GM06990 (cell line): ENCODE measurements around the gene HPN.
A peak's percentile ranks its signal among the peaks of the same experiment; 100 is the strongest.

Experiments used
- DNase-seq: peaks from one replicate; pipeline ENCODE4 v3.0.0-alpha.2; 2011; ENCODE audit not compliant: insufficient read length; ENCODE audit errors: extremely low read depth
- H3K27me3 ChIP-seq: replicated peaks from 2 replicates; pipeline ENCODE4 v1.6.0; 2011; ENCODE audit warnings: low read length; ENCODE audit not compliant: control insufficient read depth, insufficient read depth
- H3K36me3 ChIP-seq: 2 replicates; pipeline ENCODE4 v1.5.1; 2011; ENCODE audit warnings: low read length; ENCODE audit not compliant: control insufficient read depth, insufficient read depth
- H3K4me3 ChIP-seq: replicated peaks from 2 replicates; pipeline ENCODE4 v1.5.1; 2011; ENCODE audit warnings: low read depth, mild to moderate bottlenecking, control low read depth, low read length
- TF ChIP-seq, protein P1 (sequence below): IDR thresholded peaks from 2 replicates; pipeline ENCODE4 v1.5.1; 2011; ENCODE audit warnings: low read length, control low read depth, mild to moderate bottlenecking, inconsistent platforms; ENCODE audit not compliant: insufficient read depth, poor library complexity, severe bottlenecking

HPN gene

DNA sequence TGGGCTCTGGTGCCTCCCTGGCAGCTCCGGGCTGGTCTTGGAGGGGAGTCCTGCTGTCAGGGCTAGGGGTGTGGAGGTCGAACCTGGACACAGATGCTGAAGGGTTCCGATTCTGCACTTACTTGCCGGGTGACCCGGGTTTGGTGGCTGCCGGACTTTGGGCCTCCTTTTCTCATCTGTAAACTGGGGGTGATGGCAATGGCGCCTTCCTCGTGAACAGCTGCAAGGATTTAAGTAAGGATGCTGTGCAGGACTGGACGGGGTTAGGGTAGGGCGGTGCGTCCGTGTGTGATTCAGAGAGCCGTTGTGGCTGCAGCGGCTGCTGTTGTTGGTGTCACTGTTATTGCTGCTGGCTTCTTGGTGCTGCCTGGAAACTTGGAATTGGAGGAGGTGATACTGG lies 2.4 kb downstream of the HPN start:
- DNase-seq, result no peak

DNA sequence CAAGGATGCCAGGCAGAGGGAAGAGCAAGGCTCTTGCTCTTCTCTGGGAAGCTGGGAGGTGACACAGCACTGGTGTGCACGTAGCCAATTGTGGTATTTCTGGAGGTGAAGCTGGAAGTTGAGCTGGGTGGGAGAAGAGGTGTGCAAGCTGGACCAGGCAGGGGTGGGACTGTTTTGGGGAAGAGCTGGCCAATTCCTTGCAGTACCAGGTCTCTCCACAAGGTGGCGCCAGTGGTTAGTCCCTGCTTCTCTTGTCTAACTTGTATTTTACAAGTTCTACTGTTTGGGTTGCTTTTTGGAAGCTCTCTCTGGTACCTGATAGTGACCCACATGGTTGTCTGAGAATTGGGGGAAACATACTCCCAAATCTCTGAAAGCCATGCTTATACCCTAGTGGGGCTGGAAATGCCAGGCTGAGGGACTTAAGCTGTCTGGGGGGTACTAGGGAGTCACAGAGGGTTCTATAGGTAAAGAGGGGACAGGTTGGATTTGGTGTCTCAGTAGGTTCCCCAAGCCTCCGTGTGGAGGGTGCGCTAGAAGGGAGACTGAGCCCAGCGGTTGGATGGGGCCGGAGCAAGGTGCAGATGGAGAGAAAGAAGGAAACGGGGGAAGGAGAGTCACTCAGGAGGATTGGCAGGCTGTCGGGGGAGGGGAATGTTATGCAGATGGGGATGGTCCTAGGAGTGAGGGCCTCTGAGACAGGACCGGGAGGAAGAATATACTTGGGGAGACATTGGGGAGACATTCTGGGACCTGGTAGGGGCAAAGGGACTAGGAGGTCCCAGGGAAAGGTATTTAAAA lies 3.0 kb downstream of the HPN start:
- no peak for DNase-seq
- Histone ChIP-seq H3K36me3 (no peaks in the 10 kb centered on the region), H3K4me3 (no peak overlapping the region), H3K27me3 (no peaks in the 10 kb centered on the region)
- TF ChIP-seq, protein P1, sequence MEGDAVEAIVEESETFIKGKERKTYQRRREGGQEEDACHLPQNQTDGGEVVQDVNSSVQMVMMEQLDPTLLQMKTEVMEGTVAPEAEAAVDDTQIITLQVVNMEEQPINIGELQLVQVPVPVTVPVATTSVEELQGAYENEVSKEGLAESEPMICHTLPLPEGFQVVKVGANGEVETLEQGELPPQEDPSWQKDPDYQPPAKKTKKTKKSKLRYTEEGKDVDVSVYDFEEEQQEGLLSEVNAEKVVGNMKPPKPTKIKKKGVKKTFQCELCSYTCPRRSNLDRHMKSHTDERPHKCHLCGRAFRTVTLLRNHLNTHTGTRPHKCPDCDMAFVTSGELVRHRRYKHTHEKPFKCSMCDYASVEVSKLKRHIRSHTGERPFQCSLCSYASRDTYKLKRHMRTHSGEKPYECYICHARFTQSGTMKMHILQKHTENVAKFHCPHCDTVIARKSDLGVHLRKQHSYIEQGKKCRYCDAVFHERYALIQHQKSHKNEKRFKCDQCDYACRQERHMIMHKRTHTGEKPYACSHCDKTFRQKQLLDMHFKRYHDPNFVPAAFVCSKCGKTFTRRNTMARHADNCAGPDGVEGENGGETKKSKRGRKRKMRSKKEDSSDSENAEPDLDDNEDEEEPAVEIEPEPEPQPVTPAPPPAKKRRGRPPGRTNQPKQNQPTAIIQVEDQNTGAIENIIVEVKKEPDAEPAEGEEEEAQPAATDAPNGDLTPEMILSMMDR, result peak; percentile 95

More for the DNA sequence above, 2.4 kb downstream of the HPN start:
- TF ChIP-seq, protein P1, result no peak
- H3K4me3 ChIP-seq, result no peak overlapping the region
- no peaks in the 10 kb centered on the region for H3K36me3 ChIP-seq
- no peaks in the 10 kb centered on the region for H3K27me3 ChIP-seq

DNA sequence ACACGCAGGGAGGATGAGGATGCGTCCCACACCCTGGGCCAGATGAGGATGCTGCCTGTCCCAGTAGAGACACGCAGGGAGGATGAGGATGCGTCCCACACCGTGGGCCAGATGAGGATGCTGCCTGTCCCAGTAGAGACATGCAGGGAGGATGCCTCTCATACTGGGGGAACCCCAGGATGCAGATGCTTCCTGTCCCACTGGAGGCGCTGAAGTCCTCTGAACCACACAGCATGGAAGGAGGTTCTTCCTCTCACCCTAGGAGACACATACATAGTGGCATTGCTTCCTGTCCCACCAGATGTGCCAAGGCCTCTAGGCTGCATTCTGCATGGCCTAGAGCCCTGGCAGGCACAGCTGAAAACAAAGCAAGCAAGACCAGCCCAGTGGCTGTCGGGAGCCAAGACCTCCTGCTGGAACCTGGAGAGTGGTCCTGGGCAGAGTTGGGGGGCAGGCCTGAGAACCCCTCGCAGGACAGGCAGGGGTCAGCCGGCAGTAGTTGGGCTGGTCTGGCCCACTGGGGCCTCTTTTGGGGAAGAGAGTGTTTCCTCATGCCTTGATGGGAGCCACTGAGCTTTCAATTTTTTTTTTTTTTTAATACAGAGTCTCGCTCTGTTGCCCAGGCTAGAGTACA lies 4.3 kb downstream of the HPN start:
- no peaks in the 10 kb centered on the region for H3K27me3 ChIP-seq
- TF ChIP-seq, protein P1, result peak; percentile 59
- H3K4me3 ChIP-seq, result no peak overlapping the region
- no peaks in the 10 kb centered on the region for H3K36me3 ChIP-seq
- no peak for DNase-seq

DNA sequence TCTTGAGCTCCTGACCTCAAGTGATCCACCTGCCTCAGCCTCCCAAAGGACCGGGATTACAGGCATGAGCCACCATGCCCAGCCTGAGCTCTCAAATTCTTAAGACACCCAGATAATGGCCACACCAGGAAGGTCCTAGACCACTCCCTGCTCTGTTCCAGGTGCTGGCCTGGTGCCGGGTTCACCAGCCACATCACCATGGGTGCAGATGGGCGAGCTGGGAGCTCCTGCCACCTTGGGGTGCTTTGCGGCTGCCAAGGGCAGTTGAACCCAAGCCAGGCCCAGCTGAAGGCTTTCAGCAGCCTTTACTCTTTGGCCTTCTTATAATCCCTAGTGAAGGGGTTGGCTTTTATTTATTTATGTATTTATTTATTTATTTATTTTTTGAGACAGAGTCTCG lies 4.9 kb downstream of the HPN start:
- TF ChIP-seq, protein P1, result no peak
- DNase-seq, result no peak
- H3K27me3 ChIP-seq, result no peaks in the 10 kb centered on the region
- no peak overlapping the region for H3K4me3 ChIP-seq
- H3K36me3 ChIP-seq, result no peaks in the 10 kb centered on the region

DNA sequence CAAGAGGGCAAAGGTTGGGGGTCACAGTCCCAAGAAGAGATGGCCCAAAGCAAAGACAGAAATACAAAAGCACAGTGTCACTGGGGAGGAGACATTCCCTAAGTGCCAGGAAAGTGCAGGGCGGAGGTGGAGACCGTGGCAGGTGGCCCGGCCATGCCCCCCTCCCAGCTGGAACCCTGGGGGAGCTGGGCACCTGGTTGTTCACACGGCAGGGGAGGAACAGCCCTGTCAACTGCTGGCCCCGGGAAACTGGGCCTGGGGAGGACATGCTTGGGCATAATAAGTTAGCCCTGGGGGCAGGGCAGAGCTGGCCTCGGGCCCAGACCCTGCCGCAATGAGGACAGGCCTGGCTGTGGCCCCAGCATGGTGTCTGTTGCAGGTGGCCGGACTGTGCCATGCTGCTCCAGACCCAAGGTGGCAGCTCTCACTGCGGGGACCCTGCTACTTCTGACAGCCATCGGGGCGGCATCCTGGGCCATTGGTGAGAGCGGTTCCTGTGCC lies 7.4 kb downstream of the HPN start:
- H3K4me3 ChIP-seq, result no peak overlapping the region
- TF ChIP-seq, protein P1, result no peak
- H3K27me3 ChIP-seq, result no peaks in the 10 kb centered on the region
- DNase-seq, result no peak
- H3K36me3 ChIP-seq, result no peaks in the 10 kb centered on the region
